Measurements from ENCODE around the gene ZNF536.

DNA sequence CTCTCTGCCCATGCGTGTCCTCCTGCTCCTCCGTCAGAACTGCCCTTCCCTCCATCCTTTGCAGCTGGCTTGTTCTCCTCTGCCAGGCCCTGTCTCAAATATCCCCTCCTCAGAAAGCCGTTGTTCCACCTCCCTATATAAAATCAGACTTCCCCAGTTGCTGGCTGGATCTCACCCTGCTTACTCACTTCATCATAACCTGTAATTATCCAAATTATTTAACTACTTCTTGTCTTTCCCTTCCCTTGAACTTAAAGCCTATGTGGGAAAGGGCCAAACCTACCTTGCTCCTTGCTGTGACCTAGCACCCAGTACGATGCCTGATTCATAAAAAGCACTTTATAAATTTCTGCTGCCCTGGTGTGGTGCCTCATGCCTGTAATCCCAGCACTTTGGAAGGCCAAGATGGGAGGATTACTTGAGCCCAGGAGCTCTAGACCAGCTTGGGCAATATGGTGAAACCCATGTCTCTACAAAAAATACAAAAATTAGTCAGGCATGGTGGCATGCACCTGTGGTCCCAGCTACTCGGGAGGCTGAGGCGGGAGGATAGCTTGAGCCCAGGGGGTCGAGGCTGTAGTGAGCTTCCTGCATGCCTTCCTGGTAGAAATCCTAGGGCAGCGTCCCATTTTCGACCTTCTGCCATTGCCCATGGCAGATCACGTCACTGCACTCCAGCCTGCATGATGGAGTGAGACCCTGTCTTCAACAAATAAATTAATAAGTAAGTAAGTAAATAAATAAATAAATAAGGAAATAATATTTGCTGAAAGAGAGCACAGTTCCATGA, 39.5 kb upstream of the ZNF536 start:
- TF ChIP-seq POLR2A (IDR thresholded peaks at IDR 0.05), result no peak
- no peak for TF ChIP-seq CTCF (IDR thresholded peaks at IDR 0.05)
